Tibial nerve (tissue), 3 donors: Measurements from ENCODE around the gene UBE2J2.

Experiments
- POLR2A ChIP-seq, 2 donors: fragments of 450-650 bp; IDR thresholded peaks; one replicate each; pipeline ENCODE4 v1.6.1; 2017; ENCODE audit warnings: antibody characterized with exemption in 2 of 2, mild to moderate bottlenecking in 2 of 2, moderate library complexity in 2 of 2
- TF ChIP-seq, protein P1 (sequence below), 5 experiments: fragments of 200-600 bp in 3 of 5; fragments of 450-650 bp in 2 of 5; sonication (generic) in 3 of 5; IDR thresholded peaks; one replicate each; pipeline ENCODE4 v1.5.1; 2016 to 2019; ENCODE audit warnings: antibody characterized with exemption in 5 of 5, mild to moderate bottlenecking in 3 of 5, moderate library complexity in 2 of 5

DNA sequence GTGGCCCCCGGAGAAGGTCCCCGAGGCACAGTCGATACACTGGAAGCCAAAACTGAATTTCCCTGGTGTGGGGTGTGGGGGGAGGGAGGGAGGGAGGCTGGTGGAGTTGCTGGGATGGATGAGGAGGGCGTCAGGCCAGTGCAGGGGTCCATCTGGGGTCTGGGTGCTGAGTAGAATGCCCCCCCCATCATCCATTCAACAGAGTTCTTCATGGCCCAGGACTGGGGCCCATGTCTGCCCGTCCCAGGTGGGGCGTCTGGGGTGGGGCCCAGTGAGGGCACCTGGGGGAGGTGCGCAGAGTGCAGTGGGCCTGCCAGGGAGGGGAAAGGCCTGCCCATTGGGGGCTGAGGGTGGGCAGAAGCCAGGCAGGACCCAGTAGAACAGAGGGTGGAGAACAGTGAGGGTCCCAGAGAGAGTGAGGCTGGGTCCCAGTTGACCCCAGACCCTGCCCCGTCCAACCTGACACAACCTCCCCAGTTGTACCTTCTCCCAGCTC is 69.2 kb downstream of the UBE2J2 start:
- TF ChIP-seq, protein P1, sequence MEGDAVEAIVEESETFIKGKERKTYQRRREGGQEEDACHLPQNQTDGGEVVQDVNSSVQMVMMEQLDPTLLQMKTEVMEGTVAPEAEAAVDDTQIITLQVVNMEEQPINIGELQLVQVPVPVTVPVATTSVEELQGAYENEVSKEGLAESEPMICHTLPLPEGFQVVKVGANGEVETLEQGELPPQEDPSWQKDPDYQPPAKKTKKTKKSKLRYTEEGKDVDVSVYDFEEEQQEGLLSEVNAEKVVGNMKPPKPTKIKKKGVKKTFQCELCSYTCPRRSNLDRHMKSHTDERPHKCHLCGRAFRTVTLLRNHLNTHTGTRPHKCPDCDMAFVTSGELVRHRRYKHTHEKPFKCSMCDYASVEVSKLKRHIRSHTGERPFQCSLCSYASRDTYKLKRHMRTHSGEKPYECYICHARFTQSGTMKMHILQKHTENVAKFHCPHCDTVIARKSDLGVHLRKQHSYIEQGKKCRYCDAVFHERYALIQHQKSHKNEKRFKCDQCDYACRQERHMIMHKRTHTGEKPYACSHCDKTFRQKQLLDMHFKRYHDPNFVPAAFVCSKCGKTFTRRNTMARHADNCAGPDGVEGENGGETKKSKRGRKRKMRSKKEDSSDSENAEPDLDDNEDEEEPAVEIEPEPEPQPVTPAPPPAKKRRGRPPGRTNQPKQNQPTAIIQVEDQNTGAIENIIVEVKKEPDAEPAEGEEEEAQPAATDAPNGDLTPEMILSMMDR (IDR thresholded peaks at IDR 0.05), result no peak
- no peak for TF ChIP-seq POLR2A (IDR thresholded peaks at IDR 0.05)
